ENCODE measurements around the gene ARHGDIG. TPM values are rescaled to one million over a fixed set of nuclear protein-coding genes. Genes with fewer than 3 reads are reported as not detected.
"Not testable (repeated sequence)": the region's sequence is repeated elsewhere in the genome, so short reads cannot be mapped to it uniquely, and the experiment has no call there.

Gene ARHGDIG
- total RNA-seq, 1 donor from 2014 or later: 5.0 TPM

DNA sequence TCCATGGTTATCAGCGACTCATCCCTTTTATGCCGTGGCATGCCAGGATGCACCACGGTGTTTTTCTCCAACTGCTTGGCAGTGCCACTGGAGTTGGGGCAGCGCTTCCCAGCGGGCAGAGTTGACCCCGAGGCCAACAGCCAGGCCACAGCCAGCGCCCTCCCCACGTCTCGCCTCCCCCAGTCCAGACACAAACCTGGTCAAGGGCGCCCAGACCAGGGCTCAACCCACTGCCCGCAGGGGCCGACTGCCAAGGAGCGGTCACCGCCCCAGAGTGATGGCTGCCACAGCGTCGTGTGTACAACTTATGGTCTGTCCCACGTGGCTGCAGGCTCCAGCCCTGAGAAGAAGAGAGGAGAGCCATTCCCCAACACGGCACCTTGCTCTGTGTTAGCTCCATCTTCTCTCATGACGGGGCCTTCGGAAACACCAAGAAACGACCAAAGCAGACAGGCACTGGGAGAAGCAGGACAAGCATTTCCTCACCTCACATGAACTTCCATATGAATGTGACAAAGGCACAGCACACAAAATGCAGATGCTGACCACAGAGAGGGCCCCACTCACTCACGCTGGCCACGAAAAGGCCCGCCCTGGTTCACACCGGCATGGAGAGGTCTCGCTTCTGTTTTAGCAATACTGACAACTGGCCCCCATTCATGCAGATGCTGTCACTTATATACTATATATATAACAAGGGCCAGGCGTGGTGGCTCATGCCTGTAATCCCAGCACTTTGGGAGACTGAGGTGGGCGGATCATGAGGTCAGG is 45.2 kb downstream of the ARHGDIG start:
- H3K4me2 ChIP-seq (ENCODE audit: low read length): no peak overlapping the region
- no peaks in the 10 kb centered on the region for H3K36me3 ChIP-seq (ENCODE audit: insufficient read depth, low read length)
- H3K79me2 ChIP-seq (ENCODE audit: insufficient read depth, low read length): peaks cover 38% of the 10 kb centered on the region
- TF ChIP-seq EZH2 (IDR thresholded peaks at IDR 0.05; ENCODE audit: insufficient read depth, low read length): no peak
- TF ChIP-seq, protein P1, sequence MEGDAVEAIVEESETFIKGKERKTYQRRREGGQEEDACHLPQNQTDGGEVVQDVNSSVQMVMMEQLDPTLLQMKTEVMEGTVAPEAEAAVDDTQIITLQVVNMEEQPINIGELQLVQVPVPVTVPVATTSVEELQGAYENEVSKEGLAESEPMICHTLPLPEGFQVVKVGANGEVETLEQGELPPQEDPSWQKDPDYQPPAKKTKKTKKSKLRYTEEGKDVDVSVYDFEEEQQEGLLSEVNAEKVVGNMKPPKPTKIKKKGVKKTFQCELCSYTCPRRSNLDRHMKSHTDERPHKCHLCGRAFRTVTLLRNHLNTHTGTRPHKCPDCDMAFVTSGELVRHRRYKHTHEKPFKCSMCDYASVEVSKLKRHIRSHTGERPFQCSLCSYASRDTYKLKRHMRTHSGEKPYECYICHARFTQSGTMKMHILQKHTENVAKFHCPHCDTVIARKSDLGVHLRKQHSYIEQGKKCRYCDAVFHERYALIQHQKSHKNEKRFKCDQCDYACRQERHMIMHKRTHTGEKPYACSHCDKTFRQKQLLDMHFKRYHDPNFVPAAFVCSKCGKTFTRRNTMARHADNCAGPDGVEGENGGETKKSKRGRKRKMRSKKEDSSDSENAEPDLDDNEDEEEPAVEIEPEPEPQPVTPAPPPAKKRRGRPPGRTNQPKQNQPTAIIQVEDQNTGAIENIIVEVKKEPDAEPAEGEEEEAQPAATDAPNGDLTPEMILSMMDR (IDR thresholded peaks at IDR 0.05; ENCODE audit: insufficient read depth, low read depth, low read length): no peak
- H3K4me1 ChIP-seq (ENCODE audit: insufficient read depth, low read length): peaks cover 13% of the 10 kb centered on the region
- H3K36me3 Mint-ChIP-seq (ENCODE audit: low read depth, unreplicated experiment): peaks cover under 1% of the 10 kb centered on the region
- no peak overlapping the region for H2AFZ ChIP-seq (ENCODE audit: low read depth, low read length)
- H3K27ac Mint-ChIP-seq (ENCODE audit: unreplicated experiment): no peak overlapping the region
- DNase-seq (ENCODE audit: low read depth) (no peak), FAIRE-seq (no peak)
- H3K9me3 Mint-ChIP-seq (ENCODE audit: unreplicated experiment): no peaks in the 10 kb centered on the region
- H3K4me3 Mint-ChIP-seq (ENCODE audit: unreplicated experiment): no peak overlapping the region
- no peak overlapping the region for H3K9ac ChIP-seq (ENCODE audit: low read length)
- H4K20me1 ChIP-seq (ENCODE audit: insufficient read depth, low read length): peaks cover 84% of the 10 kb centered on the region
- H3K4me3 ChIP-seq (ENCODE audit: insufficient read depth, low read depth, low read length): no peak overlapping the region
- no peaks in the 10 kb centered on the region for H3K9me3 ChIP-seq (ENCODE audit: insufficient read depth, low read depth, low read length)
- no peaks in the 10 kb centered on the region for H3K27me3 Mint-ChIP-seq (ENCODE audit: low read depth, unreplicated experiment)
- H3K27me3 ChIP-seq (ENCODE audit: insufficient read depth, low read length): no peaks in the 10 kb centered on the region
- peaks cover 8% of the 10 kb centered on the region for H3K4me1 Mint-ChIP-seq (ENCODE audit: low read depth, unreplicated experiment)
- no peak overlapping the region for H3K27ac ChIP-seq (ENCODE audit: low read depth, low read length)

DNA sequence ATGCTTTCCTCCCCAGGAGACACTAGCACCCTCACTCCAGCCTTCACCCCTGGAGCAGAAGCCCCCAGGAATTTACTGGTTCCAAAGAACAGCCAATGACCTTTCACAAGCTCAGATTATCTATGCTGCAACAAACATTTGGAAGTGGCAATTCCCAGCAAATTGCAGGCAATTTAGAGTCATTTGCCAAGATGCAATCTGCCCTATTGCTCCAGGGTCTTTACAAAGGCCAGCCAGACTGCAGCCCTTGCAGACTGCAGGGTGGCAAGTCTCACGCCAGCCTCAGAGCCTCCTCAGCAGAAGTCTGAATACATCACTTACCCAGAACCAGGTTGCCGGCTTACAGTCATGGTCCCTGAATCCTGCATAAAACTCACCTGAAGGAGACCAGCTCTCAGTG is 50.4 kb downstream of the ARHGDIG start:
- no peak overlapping the region for H3K4me3 Mint-ChIP-seq (ENCODE audit: unreplicated experiment)
- no peak for FAIRE-seq
- peaks cover 34% of the 10 kb centered on the region for H3K4me1 Mint-ChIP-seq (ENCODE audit: low read depth, unreplicated experiment)
- no peaks in the 10 kb centered on the region for H3K27me3 Mint-ChIP-seq (ENCODE audit: low read depth, unreplicated experiment)
- no peak for DNase-seq (ENCODE audit: low read depth)
- peaks cover 13% of the 10 kb centered on the region for H3K4me1 ChIP-seq (ENCODE audit: insufficient read depth, low read length)
- peaks cover 82% of the 10 kb centered on the region for H4K20me1 ChIP-seq (ENCODE audit: insufficient read depth, low read length)
- no peak overlapping the region for H3K4me3 ChIP-seq (ENCODE audit: insufficient read depth, low read depth, low read length)
- peaks cover 59% of the 10 kb centered on the region for H3K79me2 ChIP-seq (ENCODE audit: insufficient read depth, low read length)
- H3K36me3 Mint-ChIP-seq (ENCODE audit: low read depth, unreplicated experiment): peaks cover 1% of the 10 kb centered on the region
- H3K27me3 ChIP-seq (ENCODE audit: insufficient read depth, low read length): no peaks in the 10 kb centered on the region
- H3K27ac Mint-ChIP-seq (ENCODE audit: unreplicated experiment): peak overlapping the region; percentile 85
- H2AFZ ChIP-seq (ENCODE audit: low read depth, low read length): no peak overlapping the region
- no peak overlapping the region for H3K9ac ChIP-seq (ENCODE audit: low read length)
- H3K36me3 ChIP-seq (ENCODE audit: insufficient read depth, low read length): no peaks in the 10 kb centered on the region
- H3K9me3 ChIP-seq (ENCODE audit: insufficient read depth, low read depth, low read length): no peaks in the 10 kb centered on the region
- H3K27ac ChIP-seq (ENCODE audit: low read depth, low read length): no peak overlapping the region
- no peak overlapping the region for H3K4me2 ChIP-seq (ENCODE audit: low read length)
- no peaks in the 10 kb centered on the region for H3K9me3 Mint-ChIP-seq (ENCODE audit: unreplicated experiment)
- no peak for TF ChIP-seq EZH2 (IDR thresholded peaks at IDR 0.05; ENCODE audit: insufficient read depth, low read length)
- TF ChIP-seq, protein P1 (IDR thresholded peaks at IDR 0.05; ENCODE audit: insufficient read depth, low read depth, low read length): no peak

DNA sequence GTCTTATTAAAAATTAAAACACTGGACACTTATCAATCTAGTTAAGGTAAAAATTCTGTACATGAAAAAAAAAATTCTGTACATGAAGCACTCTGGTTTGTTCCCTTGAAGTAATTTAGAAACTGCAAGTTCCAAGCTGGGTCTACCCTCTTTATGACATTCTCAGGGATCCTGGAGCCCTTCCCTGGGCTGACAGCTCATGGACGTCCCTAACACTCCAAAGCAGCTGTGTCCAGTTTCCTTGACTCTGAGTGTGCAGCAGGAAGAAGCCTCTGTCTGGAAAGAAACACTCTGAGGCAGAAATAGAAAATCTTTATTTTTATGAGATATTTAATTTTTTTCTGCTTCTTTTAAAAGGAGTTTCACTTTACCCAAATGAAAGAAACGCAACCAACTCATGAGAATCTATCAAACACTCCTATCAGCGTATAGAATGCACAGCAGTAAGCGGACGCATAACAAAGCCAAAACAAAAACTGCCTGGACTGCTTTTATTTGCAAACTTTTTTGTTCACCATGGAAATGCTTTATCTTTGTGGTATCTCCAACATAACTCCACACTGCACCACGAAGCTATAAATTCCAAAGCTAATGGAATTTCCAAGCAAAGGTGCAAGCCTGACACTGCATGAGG is 50.9 kb downstream of the ARHGDIG start:
- not testable (repeated sequence) for H3K9me3 ChIP-seq (ENCODE audit: insufficient read depth, low read depth, low read length); H3K4me3 Mint-ChIP-seq (ENCODE audit: unreplicated experiment); H3K27me3 ChIP-seq (ENCODE audit: insufficient read depth, low read length); H3K4me2 ChIP-seq (ENCODE audit: low read length); FAIRE-seq; H3K36me3 Mint-ChIP-seq (ENCODE audit: low read depth, unreplicated experiment); H3K9ac ChIP-seq (ENCODE audit: low read length); H3K9me3 Mint-ChIP-seq (ENCODE audit: unreplicated experiment); H2AFZ ChIP-seq (ENCODE audit: low read depth, low read length); H3K36me3 ChIP-seq (ENCODE audit: insufficient read depth, low read length); H3K27me3 Mint-ChIP-seq (ENCODE audit: low read depth, unreplicated experiment); H3K4me3 ChIP-seq (ENCODE audit: insufficient read depth, low read depth, low read length); H3K27ac ChIP-seq (ENCODE audit: low read depth, low read length)
- peaks cover 85% of the 10 kb centered on the region for H4K20me1 ChIP-seq (ENCODE audit: insufficient read depth, low read length)
- H3K4me1 Mint-ChIP-seq (ENCODE audit: low read depth, unreplicated experiment): peaks cover 34% of the 10 kb centered on the region
- H3K27ac Mint-ChIP-seq (ENCODE audit: unreplicated experiment): peak overlapping the region; percentile 87
- H3K4me1 ChIP-seq (ENCODE audit: insufficient read depth, low read length): peaks cover 13% of the 10 kb centered on the region
- peak; percentile 23 for DNase-seq (ENCODE audit: low read depth)
- peaks cover 63% of the 10 kb centered on the region for H3K79me2 ChIP-seq (ENCODE audit: insufficient read depth, low read length)

Other genes with a start within 250 kb of the ARHGDIG start
- gene POLR3K, start 227.0 kb upstream of the ARHGDIG start, total RNA-seq: 9.6 and 12.2 TPM in 2 replicates
- gene SNRNP25, start 226.8 kb upstream of the ARHGDIG start, total RNA-seq: 34.1 and 35.9 TPM in 2 replicates
- gene RHBDF1, start 208.0 kb upstream of the ARHGDIG start, total RNA-seq: 45.6 and 55.5 TPM in 2 replicates
- gene MPG, start 202.4 kb upstream of the ARHGDIG start, total RNA-seq: 56.5 and 62.7 TPM in 2 replicates
- 23.5 and 29.0 TPM in 2 replicates for gene NPRL3, start 141.9 kb upstream of the ARHGDIG start, total RNA-seq
- not detected in 2 replicates for gene HBZ, start 127.9 kb upstream of the ARHGDIG start, total RNA-seq
- gene HBM, start 114.6 kb upstream of the ARHGDIG start, total RNA-seq: not detected in 2 replicates
- 1.4 TPM in 1 of 2 replicates, not detected in the other for gene HBA2, start 107.7 kb upstream of the ARHGDIG start, total RNA-seq
- gene HBA1, start 103.9 kb upstream of the ARHGDIG start, total RNA-seq: 1.6 TPM in 1 of 2 replicates, not detected in the other
- gene HBQ1, start 100.1 kb upstream of the ARHGDIG start, total RNA-seq: 2.7 and 4.7 TPM in 2 replicates
- 70.2 and 74.1 TPM in 2 replicates for gene LUC7L, start 51.1 kb upstream of the ARHGDIG start, total RNA-seq
- gene FAM234A, start 45.8 kb upstream of the ARHGDIG start, total RNA-seq: 70.8 and 88.7 TPM in 2 replicates
- 2.7 and 2.8 TPM in 2 replicates for gene RGS11, start 4.6 kb upstream of the ARHGDIG start, total RNA-seq
- 1.2 and 1.5 TPM in 2 replicates for gene PDIA2, start 2.6 kb downstream of the ARHGDIG start, total RNA-seq
- gene AXIN1, start 72.1 kb downstream of the ARHGDIG start, total RNA-seq: 27.0 and 28.8 TPM in 2 replicates
- gene MRPL28, start 89.9 kb downstream of the ARHGDIG start, total RNA-seq: 89.2 and 95.8 TPM in 2 replicates
- 80.5 and 86.3 TPM in 2 replicates for gene PGAP6, start 101.4 kb downstream of the ARHGDIG start, total RNA-seq
- gene NME4, start 116.6 kb downstream of the ARHGDIG start, total RNA-seq: 268 and 275 TPM in 2 replicates
- 13.4 and 17.4 TPM in 2 replicates for gene DECR2, start 121.3 kb downstream of the ARHGDIG start, total RNA-seq
- 21.0 and 21.2 TPM in 2 replicates for gene RAB11FIP3, start 145.1 kb downstream of the ARHGDIG start, total RNA-seq
- 33.6 and 38.7 TPM in 2 replicates for gene CAPN15, start 247.1 kb downstream of the ARHGDIG start, total RNA-seq